GM12878 (cell line): ENCODE measurements around the gene TMEM138. TPM values are rescaled to one million over a fixed set of nuclear protein-coding genes. Genes with fewer than 3 reads are reported as not detected.

Source experiments
- EP300 ChIP-seq, 2 experiments: fragments of 150-350 bp in 1 of 2; IDR thresholded peaks; 2 replicates each; pipeline ENCODE4 v1.6.1; 2011 to 2012; ENCODE audit warnings: low read depth in 2 of 2, low read length in 2 of 2, borderline replicate concordance in 1 of 2, improper control_type of control experiment in 1 of 2, inconsistent platforms in 1 of 2; ENCODE audit not compliant: control insufficient read depth in 1 of 2
- MEF2A ChIP-seq: IDR thresholded peaks from 2 replicates; pipeline ENCODE4 v1.6.1; 2011; ENCODE audit warnings: low read depth, mild to moderate bottlenecking, low read length, moderate library complexity; ENCODE audit not compliant: insufficient read depth
- NFIC ChIP-seq: IDR thresholded peaks from 2 replicates; pipeline ENCODE4 v1.6.1; 2012; ENCODE audit warnings: low read depth, mild to moderate bottlenecking, inconsistent platforms, low read length, moderate library complexity
- NR2F1 ChIP-seq: fragments of 450-650 bp; conservative IDR thresholded peaks from 2 replicates; pipeline ENCODE4 v1.6.1; 2017; ENCODE audit warnings: mild to moderate bottlenecking
- SREBF1 ChIP-seq: IDR thresholded peaks from 2 replicates; pipeline ENCODE4 v1.6.1; 2012; ENCODE audit warnings: mild to moderate bottlenecking, low read length
- TAF1 ChIP-seq: IDR thresholded peaks from 2 replicates; pipeline ENCODE4 v1.6.1; 2011; ENCODE audit warnings: mild to moderate bottlenecking, low read depth, low read length, borderline replicate concordance
- polyA plus RNA-seq, 11 experiments: library from polyadenylated mRNA; depleted of rRNA in 4 of 11; unstranded in 6 of 11; stranded (reverse) in 5 of 11; fragments of >200 nt; fragmentation: Nextera tagmentation in 4 of 11; fragmentation: Illumina TruSeq in 1 of 11; extraction: Ambion mirVana in 4 of 11; extraction: Trizol in 1 of 11; gene quantifications; 1 replicate in 1 of 11; 2 replicates in 10 of 11; pipeline versions ENCODE4 v1.2.1 to v1.2.3, GENCODE V29; 2011 to 2016; ENCODE audit warnings: inconsistent platforms in 2 of 11, missing spikeins in 2 of 11, low read depth in 1 of 11
- total RNA-seq, 4 experiments: library from RNA; depleted of rRNA in 3 of 4; stranded (reverse); fragments of >200 nt in 3 of 4; fragmentation: Illumina TruSeq in 1 of 4; extraction: Trizol in 1 of 4; gene quantifications; 2 replicates each; pipeline versions ENCODE4 v1.2.1 to v1.2.3, GENCODE V29; 2013 to 2021
- TF ChIP-seq, protein P1 (sequence below): fragments of 450-650 bp; formaldehyde crosslinking; IDR thresholded peaks from 2 replicates; pipeline ENCODE4 v1.4.0; 2020; ENCODE audit warnings: mild to moderate bottlenecking, moderate library complexity
- TF ChIP-seq, protein P2 (sequence below): fragments of 450-650 bp; conservative IDR thresholded peaks from 2 replicates; pipeline ENCODE4 v1.6.1; 2017; ENCODE audit warnings: mild to moderate bottlenecking, moderate library complexity
- TF ChIP-seq, protein P3 (sequence below): IDR thresholded peaks from 2 replicates; pipeline ENCODE4 v1.6.1; 2012; ENCODE audit warnings: mild to moderate bottlenecking, low read depth, low read length
- TF ChIP-seq, protein P4 (sequence below): IDR thresholded peaks from 2 replicates; pipeline ENCODE4 v1.6.1; 2012; ENCODE audit warnings: low read length, inconsistent platforms

The TMEM138 gene
- total and polyA plus RNA-seq, 10 of the 15 experiments (the other 5 are each of a cell fraction or from before 2014, with no cell fraction given), result 28.5 to 116 (median 73.4) TPM

DNA sequence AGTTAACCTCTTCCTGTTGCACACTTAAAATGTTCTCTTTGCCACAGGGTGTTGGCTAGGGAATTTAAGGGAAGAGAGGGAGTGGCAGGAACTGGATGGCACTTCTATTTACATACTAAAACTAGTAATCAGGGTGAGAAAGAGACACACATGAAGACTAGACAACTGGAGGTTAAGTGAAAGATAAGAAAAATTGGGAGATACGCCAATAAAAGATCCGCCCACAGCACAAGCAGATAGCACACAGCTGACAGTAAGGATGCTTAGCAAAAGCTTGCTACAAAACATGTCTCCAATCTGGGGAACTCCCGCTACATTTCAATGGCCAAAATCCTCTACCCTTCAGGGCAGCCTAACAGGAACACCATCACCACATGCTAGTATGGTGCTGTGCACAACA is 54.8 kb downstream of the TMEM138 start (continued):
- TF ChIP-seq, protein P1, sequence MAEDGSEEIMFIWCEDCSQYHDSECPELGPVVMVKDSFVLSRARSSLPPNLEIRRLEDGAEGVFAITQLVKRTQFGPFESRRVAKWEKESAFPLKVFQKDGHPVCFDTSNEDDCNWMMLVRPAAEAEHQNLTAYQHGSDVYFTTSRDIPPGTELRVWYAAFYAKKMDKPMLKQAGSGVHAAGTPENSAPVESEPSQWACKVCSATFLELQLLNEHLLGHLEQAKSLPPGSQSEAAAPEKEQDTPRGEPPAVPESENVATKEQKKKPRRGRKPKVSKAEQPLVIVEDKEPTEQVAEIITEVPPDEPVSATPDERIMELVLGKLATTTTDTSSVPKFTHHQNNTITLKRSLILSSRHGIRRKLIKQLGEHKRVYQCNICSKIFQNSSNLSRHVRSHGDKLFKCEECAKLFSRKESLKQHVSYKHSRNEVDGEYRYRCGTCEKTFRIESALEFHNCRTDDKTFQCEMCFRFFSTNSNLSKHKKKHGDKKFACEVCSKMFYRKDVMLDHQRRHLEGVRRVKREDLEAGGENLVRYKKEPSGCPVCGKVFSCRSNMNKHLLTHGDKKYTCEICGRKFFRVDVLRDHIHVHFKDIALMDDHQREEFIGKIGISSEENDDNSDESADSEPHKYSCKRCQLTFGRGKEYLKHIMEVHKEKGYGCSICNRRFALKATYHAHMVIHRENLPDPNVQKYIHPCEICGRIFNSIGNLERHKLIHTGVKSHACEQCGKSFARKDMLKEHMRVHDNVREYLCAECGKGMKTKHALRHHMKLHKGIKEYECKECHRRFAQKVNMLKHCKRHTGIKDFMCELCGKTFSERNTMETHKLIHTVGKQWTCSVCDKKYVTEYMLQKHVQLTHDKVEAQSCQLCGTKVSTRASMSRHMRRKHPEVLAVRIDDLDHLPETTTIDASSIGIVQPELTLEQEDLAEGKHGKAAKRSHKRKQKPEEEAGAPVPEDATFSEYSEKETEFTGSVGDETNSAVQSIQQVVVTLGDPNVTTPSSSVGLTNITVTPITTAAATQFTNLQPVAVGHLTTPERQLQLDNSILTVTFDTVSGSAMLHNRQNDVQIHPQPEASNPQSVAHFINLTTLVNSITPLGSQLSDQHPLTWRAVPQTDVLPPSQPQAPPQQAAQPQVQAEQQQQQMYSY (CRISPR knock-in tag), result no peak
- TF ChIP-seq MEF2A, result no peak
- TF ChIP-seq, protein P2, sequence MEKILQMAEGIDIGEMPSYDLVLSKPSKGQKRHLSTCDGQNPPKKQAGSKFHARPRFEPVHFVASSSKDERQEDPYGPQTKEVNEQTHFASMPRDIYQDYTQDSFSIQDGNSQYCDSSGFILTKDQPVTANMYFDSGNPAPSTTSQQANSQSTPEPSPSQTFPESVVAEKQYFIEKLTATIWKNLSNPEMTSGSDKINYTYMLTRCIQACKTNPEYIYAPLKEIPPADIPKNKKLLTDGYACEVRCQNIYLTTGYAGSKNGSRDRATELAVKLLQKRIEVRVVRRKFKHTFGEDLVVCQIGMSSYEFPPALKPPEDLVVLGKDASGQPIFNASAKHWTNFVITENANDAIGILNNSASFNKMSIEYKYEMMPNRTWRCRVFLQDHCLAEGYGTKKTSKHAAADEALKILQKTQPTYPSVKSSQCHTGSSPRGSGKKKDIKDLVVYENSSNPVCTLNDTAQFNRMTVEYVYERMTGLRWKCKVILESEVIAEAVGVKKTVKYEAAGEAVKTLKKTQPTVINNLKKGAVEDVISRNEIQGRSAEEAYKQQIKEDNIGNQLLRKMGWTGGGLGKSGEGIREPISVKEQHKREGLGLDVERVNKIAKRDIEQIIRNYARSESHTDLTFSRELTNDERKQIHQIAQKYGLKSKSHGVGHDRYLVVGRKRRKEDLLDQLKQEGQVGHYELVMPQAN, result no peak
- no peak for TF ChIP-seq NR2F1
- TF ChIP-seq, protein P3, sequence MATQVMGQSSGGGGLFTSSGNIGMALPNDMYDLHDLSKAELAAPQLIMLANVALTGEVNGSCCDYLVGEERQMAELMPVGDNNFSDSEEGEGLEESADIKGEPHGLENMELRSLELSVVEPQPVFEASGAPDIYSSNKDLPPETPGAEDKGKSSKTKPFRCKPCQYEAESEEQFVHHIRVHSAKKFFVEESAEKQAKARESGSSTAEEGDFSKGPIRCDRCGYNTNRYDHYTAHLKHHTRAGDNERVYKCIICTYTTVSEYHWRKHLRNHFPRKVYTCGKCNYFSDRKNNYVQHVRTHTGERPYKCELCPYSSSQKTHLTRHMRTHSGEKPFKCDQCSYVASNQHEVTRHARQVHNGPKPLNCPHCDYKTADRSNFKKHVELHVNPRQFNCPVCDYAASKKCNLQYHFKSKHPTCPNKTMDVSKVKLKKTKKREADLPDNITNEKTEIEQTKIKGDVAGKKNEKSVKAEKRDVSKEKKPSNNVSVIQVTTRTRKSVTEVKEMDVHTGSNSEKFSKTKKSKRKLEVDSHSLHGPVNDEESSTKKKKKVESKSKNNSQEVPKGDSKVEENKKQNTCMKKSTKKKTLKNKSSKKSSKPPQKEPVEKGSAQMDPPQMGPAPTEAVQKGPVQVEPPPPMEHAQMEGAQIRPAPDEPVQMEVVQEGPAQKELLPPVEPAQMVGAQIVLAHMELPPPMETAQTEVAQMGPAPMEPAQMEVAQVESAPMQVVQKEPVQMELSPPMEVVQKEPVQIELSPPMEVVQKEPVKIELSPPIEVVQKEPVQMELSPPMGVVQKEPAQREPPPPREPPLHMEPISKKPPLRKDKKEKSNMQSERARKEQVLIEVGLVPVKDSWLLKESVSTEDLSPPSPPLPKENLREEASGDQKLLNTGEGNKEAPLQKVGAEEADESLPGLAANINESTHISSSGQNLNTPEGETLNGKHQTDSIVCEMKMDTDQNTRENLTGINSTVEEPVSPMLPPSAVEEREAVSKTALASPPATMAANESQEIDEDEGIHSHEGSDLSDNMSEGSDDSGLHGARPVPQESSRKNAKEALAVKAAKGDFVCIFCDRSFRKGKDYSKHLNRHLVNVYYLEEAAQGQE, result no peak
- no peak for TF ChIP-seq TAF1
- TF ChIP-seq NFIC, result no peak
- TF ChIP-seq, protein P4, sequence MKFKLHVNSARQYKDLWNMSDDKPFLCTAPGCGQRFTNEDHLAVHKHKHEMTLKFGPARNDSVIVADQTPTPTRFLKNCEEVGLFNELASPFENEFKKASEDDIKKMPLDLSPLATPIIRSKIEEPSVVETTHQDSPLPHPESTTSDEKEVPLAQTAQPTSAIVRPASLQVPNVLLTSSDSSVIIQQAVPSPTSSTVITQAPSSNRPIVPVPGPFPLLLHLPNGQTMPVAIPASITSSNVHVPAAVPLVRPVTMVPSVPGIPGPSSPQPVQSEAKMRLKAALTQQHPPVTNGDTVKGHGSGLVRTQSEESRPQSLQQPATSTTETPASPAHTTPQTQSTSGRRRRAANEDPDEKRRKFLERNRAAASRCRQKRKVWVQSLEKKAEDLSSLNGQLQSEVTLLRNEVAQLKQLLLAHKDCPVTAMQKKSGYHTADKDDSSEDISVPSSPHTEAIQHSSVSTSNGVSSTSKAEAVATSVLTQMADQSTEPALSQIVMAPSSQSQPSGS, result no peak
- TF ChIP-seq SREBF1, result no peak
- no peak for TF ChIP-seq EP300 (IDR thresholded peaks at IDR 0.05; ENCODE audit: borderline replicate concordance in 1 of 2, control insufficient read depth in 1 of 2, low read depth in 2 of 2, low read length in 2 of 2)
- TF ChIP-seq, all 136 proteins: peak for 0
